ENCODE data around the gene CD274. TPM values are rescaled to one million over a fixed set of nuclear protein-coding genes. Genes with fewer than 3 reads are reported as not detected.

CD274 gene
- total and polyA plus RNA-seq, 2 of the 8 experiments (the other 6 are each of a cell fraction or from before 2014, with no cell fraction given) = 0.08 to 0.15 TPM

DNA sequence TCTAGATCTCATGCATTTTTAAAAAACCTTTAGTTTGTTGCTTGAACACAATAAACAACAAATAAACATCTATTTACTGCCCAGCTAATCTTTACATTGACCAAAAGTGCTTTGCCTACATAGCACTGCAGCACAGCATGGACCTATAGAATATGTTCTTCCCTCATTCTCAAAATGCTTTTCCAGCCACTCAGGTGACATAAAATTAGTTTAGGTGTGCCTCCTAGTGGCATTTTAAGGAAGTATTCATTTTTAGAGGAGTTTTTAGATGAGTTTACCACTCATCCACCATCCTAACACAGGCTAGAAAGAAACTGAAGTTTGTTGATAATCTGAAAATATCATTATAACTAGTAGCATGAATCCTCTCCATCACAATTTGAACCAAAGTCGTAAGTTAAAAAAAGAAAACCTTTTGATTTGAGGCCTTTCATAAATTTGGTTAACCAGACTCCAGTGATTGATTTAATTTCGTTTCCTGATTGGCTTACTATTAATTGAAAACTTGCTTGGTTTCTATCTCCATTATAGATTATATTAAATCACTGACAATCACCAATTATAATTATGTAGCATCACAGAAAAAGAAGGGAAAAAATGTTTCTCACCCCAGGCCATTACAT, 25.2 kb upstream of the CD274 start (continued):
- TF ChIP-seq, protein P1, sequence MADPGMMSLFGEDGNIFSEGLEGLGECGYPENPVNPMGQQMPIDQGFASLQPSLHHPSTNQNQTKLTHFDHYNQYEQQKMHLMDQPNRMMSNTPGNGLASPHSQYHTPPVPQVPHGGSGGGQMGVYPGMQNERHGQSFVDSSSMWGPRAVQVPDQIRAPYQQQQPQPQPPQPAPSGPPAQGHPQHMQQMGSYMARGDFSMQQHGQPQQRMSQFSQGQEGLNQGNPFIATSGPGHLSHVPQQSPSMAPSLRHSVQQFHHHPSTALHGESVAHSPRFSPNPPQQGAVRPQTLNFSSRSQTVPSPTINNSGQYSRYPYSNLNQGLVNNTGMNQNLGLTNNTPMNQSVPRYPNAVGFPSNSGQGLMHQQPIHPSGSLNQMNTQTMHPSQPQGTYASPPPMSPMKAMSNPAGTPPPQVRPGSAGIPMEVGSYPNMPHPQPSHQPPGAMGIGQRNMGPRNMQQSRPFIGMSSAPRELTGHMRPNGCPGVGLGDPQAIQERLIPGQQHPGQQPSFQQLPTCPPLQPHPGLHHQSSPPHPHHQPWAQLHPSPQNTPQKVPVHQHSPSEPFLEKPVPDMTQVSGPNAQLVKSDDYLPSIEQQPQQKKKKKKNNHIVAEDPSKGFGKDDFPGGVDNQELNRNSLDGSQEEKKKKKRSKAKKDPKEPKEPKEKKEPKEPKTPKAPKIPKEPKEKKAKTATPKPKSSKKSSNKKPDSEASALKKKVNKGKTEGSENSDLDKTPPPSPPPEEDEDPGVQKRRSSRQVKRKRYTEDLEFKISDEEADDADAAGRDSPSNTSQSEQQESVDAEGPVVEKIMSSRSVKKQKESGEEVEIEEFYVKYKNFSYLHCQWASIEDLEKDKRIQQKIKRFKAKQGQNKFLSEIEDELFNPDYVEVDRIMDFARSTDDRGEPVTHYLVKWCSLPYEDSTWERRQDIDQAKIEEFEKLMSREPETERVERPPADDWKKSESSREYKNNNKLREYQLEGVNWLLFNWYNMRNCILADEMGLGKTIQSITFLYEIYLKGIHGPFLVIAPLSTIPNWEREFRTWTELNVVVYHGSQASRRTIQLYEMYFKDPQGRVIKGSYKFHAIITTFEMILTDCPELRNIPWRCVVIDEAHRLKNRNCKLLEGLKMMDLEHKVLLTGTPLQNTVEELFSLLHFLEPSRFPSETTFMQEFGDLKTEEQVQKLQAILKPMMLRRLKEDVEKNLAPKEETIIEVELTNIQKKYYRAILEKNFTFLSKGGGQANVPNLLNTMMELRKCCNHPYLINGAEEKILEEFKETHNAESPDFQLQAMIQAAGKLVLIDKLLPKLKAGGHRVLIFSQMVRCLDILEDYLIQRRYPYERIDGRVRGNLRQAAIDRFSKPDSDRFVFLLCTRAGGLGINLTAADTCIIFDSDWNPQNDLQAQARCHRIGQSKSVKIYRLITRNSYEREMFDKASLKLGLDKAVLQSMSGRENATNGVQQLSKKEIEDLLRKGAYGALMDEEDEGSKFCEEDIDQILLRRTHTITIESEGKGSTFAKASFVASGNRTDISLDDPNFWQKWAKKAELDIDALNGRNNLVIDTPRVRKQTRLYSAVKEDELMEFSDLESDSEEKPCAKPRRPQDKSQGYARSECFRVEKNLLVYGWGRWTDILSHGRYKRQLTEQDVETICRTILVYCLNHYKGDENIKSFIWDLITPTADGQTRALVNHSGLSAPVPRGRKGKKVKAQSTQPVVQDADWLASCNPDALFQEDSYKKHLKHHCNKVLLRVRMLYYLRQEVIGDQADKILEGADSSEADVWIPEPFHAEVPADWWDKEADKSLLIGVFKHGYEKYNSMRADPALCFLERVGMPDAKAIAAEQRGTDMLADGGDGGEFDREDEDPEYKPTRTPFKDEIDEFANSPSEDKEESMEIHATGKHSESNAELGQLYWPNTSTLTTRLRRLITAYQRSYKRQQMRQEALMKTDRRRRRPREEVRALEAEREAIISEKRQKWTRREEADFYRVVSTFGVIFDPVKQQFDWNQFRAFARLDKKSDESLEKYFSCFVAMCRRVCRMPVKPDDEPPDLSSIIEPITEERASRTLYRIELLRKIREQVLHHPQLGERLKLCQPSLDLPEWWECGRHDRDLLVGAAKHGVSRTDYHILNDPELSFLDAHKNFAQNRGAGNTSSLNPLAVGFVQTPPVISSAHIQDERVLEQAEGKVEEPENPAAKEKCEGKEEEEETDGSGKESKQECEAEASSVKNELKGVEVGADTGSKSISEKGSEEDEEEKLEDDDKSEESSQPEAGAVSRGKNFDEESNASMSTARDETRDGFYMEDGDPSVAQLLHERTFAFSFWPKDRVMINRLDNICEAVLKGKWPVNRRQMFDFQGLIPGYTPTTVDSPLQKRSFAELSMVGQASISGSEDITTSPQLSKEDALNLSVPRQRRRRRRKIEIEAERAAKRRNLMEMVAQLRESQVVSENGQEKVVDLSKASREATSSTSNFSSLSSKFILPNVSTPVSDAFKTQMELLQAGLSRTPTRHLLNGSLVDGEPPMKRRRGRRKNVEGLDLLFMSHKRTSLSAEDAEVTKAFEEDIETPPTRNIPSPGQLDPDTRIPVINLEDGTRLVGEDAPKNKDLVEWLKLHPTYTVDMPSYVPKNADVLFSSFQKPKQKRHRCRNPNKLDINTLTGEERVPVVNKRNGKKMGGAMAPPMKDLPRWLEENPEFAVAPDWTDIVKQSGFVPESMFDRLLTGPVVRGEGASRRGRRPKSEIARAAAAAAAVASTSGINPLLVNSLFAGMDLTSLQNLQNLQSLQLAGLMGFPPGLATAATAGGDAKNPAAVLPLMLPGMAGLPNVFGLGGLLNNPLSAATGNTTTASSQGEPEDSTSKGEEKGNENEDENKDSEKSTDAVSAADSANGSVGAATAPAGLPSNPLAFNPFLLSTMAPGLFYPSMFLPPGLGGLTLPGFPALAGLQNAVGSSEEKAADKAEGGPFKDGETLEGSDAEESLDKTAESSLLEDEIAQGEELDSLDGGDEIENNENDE (IDR thresholded peaks at IDR 0.05; ENCODE audit: insufficient replicate concordance, low read length) = no peak
- no peak for TF ChIP-seq SIRT6 (IDR thresholded peaks at IDR 0.05; ENCODE audit: low read length)
- 0 out of 2 replicates have a peak, but pooled peaks have one; percentile 14 for TF ChIP-seq TCF12 (IDR thresholded peaks at IDR 0.05; ENCODE audit: low read depth, low read length)
- TF ChIP-seq RAD21 (IDR thresholded peaks at IDR 0.05 in 1 of 2, conservative IDR thresholded peaks at IDR 0.05 in 1 of 2; ENCODE audit: low read depth in 2 of 2, low read length in 2 of 2) = peak; percentile 77
- no peak for TF ChIP-seq CHD2 (IDR thresholded peaks at IDR 0.05; ENCODE audit: low read length)
- TF ChIP-seq, protein P2, sequence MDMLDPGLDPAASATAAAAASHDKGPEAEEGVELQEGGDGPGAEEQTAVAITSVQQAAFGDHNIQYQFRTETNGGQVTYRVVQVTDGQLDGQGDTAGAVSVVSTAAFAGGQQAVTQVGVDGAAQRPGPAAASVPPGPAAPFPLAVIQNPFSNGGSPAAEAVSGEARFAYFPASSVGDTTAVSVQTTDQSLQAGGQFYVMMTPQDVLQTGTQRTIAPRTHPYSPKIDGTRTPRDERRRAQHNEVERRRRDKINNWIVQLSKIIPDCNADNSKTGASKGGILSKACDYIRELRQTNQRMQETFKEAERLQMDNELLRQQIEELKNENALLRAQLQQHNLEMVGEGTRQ (IDR thresholded peaks at IDR 0.05; ENCODE audit: low read length) = no peak
- TF ChIP-seq BRCA1 (IDR thresholded peaks at IDR 0.05; ENCODE audit: low read depth, low read length) = no peak
